Heart left ventricle (tissue), 16 donors: ENCODE data around the gene FOXN3. TPM values are rescaled to one million over a fixed set of nuclear protein-coding genes. Genes with fewer than 3 reads are reported as not detected.

Experiments
- ATAC-seq, 4 donors: fragments of 200-7000 bp; cut with Tn5 transposase; one replicate each; pipeline ENCODE4 v1.9.1; 2020 to 2022; ENCODE audit warnings: moderate library complexity in 4 of 4, mild to moderate bottlenecking in 3 of 4, moderate number of reproducible peaks in 1 of 4
- DNase-seq, 5 donors: peaks; one replicate each; pipeline ENCODE4 v3.0.0-alpha.2; 2020
- H3K27ac ChIP-seq, 12 donors: fragments of 200-600 bp; sonication (generic) in 4 of 12; one replicate each; pipeline versions ENCODE4 v1.5.0 to v1.8.0; 2016 to 2022; ENCODE audit warnings: mild to moderate bottlenecking in 2 of 12
- H3K27me3 ChIP-seq, 9 donors: fragments of 200-600 bp; sonication (generic) in 2 of 9; one replicate each; pipeline versions ENCODE4 v1.5.1 to v1.8.0; 2016 to 2022; ENCODE audit warnings: mild to moderate bottlenecking in 3 of 9
- H3K36me3 ChIP-seq, 9 donors: fragments of 200-600 bp; sonication (generic) in 2 of 9; one replicate each; pipeline versions ENCODE4 v1.5.0 to v1.8.0; 2018 to 2022; ENCODE audit warnings: mild to moderate bottlenecking in 2 of 9
- H3K4me1 ChIP-seq, 12 donors: fragments of 200-600 bp; sonication (generic) in 4 of 12; one replicate each; pipeline versions ENCODE4 v1.5.0 to v1.8.0; 2016 to 2022; ENCODE audit warnings: mild to moderate bottlenecking in 3 of 12
- H3K4me3 ChIP-seq, 12 donors: fragments of 200-600 bp; sonication (generic) in 4 of 12; one replicate each; pipeline versions ENCODE4 v1.5.0 to v1.8.0; 2017 to 2022; ENCODE audit warnings: mild to moderate bottlenecking in 9 of 12, moderate library complexity in 4 of 12
- H3K9me3 ChIP-seq, 12 donors: fragments of 200-600 bp; sonication (generic) in 4 of 12; one replicate each; pipeline versions ENCODE4 v1.5.0 to v1.8.0; 2016 to 2022; ENCODE audit warnings: mild to moderate bottlenecking in 1 of 12
- POLR2A ChIP-seq, 2 donors: fragments of 450-650 bp; IDR thresholded peaks; one replicate each; pipeline ENCODE4 v1.6.1; 2017; ENCODE audit warnings: antibody characterized with exemption in 2 of 2, mild to moderate bottlenecking in 2 of 2, moderate library complexity in 2 of 2
- WGBS, 4 donors: extraction: QIAGEN DNeasy Blood & Tissue Kit in 2 of 4; methylation state at CpG; one replicate each; pipeline versions ENCODE4 v1.1.5 to v1.1.7; 2013 to 2018; 5-methylcytosine and 5-hydroxymethylcytosine counted together
- intact Hi-C, 10 donors: fragments of 100-400 bp; cut with DNase I; formaldehyde crosslinking; loops; one replicate each; pipeline versions ENCODE4 v1.11.1 to v1.14.2; 2022
- polyA plus RNA-seq, 2 donors: library from polyadenylated mRNA; stranded (reverse); fragments of 200-250 nt; gene quantifications; one replicate each; pipeline ENCODE4 v1.2.3, GENCODE V29; 2013
- total RNA-seq, 9 donors: library from RNA; depleted of rRNA in 2 of 9; stranded (reverse); fragments of >200 nt in 2 of 9; fragmentation: NEBNext Ultra II Directional in 3 of 9; extraction: Animal tissue kit (Norgen Biotek cat#: 25700) in 3 of 9; gene quantifications; one replicate each; pipeline versions ENCODE4 v1.1.0 to v1.2.4, GENCODE V29; 2016 to 2023
- TF ChIP-seq, protein P1 (sequence below), 12 donors: fragments of 200-600 bp; sonication (generic) in 4 of 12; IDR thresholded peaks; one replicate each; pipeline versions ENCODE4 v1.5.0 to v1.8.0; 2018 to 2022; ENCODE audit warnings: antibody characterized with exemption in 12 of 12, mild to moderate bottlenecking in 5 of 12
- donor health status: ischemic (EF 13 %, LVEDD 7.1; RV severe dilation, severe dysfunction).
- donor health status: healthy with polysubstance abuse.
- donor health status: DM: no; HTN: yes; CAD: no.
- donor health status: DM: no; HTN: no; CAD: no.
- donor health status: ischemic (EF 25% LVEDD 6.9; RV normal size, moderate dysfunction).
- donor health status: ischemic (EF 25% LVEDD 5.7; RV mildly dilated, moderate dysfunction).
- donor health status: healthy.
- donor health status: DM: yes; HTN: yes; CAD: no.
- donor health status: ischemic (EF 35%, LVEDD 5.7; RV mildly dilated, moderate dysfunction).
- donor health status: nonischemic (EF 11% LVEDD 7.7; RV severe dilation, severe dysfunction).
- donor health status: DM: yes; HTN: yes; CAD: no.
- donor health status: PGD.
- donor health status: ischemic (EF 29% LVEDD 5.4; RV normal size, mild dysfunction).
- donor health status: nonischemic (EF 23%, LVEDD 6.1; RV moderate dilation, normal function).

The FOXN3 gene
- total and polyA plus RNA-seq, 11 donors: 24.4 to 161 (median 111) TPM

DNA sequence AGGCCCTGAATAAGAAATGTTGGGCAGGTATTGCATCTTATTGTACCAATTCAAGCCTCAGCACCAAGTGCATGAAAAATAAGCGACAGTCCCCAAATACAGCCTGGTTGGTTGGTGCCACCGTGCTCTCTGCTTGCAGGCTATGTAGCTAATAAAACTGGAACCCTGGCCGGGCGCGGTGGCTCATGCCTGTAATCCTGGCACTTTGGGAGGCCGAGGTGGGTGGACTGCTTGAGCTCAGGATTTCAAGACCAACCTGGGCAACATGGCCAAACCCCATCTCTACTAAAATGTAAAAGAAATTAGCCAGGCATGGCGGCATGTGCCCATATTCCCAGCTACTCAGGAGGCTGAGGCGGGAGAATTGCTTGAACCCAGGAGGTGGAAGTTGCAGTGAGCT is 25.5 kb downstream of the FOXN3 start:
- Histone ChIP-seq H3K27me3 (no peaks in the 10 kb centered on the region), H3K27ac (peak overlapping the region in 4 of 12 donors; percentile 8 to 60 (median 40)), H3K4me3 (no peak overlapping the region), H3K36me3 (no peaks in the 10 kb centered on the region), H3K9me3 (no peaks in the 10 kb centered on the region), H3K4me1 (peaks cover 0 to 56% (median 32%) of the 10 kb centered on the region in 12 donors)
- TF ChIP-seq, protein P1, sequence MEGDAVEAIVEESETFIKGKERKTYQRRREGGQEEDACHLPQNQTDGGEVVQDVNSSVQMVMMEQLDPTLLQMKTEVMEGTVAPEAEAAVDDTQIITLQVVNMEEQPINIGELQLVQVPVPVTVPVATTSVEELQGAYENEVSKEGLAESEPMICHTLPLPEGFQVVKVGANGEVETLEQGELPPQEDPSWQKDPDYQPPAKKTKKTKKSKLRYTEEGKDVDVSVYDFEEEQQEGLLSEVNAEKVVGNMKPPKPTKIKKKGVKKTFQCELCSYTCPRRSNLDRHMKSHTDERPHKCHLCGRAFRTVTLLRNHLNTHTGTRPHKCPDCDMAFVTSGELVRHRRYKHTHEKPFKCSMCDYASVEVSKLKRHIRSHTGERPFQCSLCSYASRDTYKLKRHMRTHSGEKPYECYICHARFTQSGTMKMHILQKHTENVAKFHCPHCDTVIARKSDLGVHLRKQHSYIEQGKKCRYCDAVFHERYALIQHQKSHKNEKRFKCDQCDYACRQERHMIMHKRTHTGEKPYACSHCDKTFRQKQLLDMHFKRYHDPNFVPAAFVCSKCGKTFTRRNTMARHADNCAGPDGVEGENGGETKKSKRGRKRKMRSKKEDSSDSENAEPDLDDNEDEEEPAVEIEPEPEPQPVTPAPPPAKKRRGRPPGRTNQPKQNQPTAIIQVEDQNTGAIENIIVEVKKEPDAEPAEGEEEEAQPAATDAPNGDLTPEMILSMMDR (IDR thresholded peaks at IDR 0.05): no peak
- no peak for TF ChIP-seq POLR2A (IDR thresholded peaks at IDR 0.05)
- ATAC-seq (no peak), DNase-seq (no peak)
- 79 to 97% (median 94%) methylated on average over 6 to 8 of the region's 8 CpGs for WGBS, 4 donors
- intact Hi-C loops: loop anchor here in 1 of 10 donors (10.0 kb wide), 1 partner anchor 97 kb away; no protein-coding TSS in a partner anchor

DNA sequence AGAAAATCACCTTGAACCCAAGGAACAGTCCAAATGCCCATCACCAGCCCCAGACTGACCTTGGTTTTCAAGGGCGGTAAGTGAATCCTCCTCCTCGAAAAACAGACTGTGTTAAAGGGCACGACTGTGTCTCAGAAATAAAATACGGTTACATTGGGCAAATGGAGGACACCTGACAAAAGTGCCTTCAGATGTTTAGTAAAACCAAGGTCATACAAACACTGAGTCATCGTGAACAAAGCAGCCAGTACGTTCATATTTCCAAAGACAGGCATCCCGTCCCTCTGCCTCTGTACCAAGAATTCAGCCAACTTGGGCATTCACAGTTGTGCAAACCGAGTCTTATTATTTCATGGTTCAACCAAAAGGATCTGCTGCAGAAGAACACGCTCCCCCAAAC is 25.9 kb downstream of the FOXN3 start:
- DNase-seq (no peak), ATAC-seq (no peak)
- no peaks in the 10 kb centered on the region for H3K9me3 ChIP-seq
- intact Hi-C loops: loop anchor here in 1 of 10 donors (10.0 kb wide), 1 partner anchor 96 kb away; no protein-coding TSS in a partner anchor
- no peaks in the 10 kb centered on the region for H3K36me3 ChIP-seq
- TF ChIP-seq POLR2A (IDR thresholded peaks at IDR 0.05): no peak
- TF ChIP-seq, protein P1 (IDR thresholded peaks at IDR 0.05): no peak
- peaks cover 0 to 60% (median 36%) of the 10 kb centered on the region in 12 donors for H3K4me1 ChIP-seq
- WGBS, 4 donors: 70 to 76% (median 73%) methylated on average over 9 of the region's 9 CpGs
- H3K27ac ChIP-seq: peak overlapping the region in 6 of 12 donors; percentile 7 to 60 (median 34)
- no peak overlapping the region for H3K4me3 ChIP-seq
- H3K27me3 ChIP-seq: no peaks in the 10 kb centered on the region

DNA sequence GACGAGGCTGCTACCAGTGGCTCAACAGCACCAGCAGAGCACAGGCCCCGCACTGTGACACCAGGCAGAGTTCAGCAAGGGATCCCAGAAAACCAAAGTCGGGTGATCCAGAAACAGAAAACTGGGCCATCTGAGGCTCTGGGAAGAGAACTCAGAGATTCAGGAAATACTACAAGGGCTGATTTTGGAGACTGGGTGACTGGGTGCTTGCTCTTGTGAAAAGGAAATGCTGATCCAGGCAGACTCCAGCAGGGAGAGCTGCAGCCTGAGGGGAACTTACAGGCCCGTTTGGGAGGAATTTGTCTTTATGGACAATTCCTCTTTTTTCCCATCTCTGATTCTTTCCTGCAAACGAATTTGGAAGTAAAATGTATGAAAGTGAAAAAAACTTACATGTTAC is 28.2 kb downstream of the FOXN3 start:
- H3K4me3 ChIP-seq: no peak overlapping the region
- ATAC-seq: peak in 1 of 4 donors; percentile 28
- H3K36me3 ChIP-seq: no peaks in the 10 kb centered on the region
- TF ChIP-seq POLR2A (IDR thresholded peaks at IDR 0.05): no peak
- TF ChIP-seq, protein P1 (IDR thresholded peaks at IDR 0.05): peak in 6 of 12 donors; percentile 10 to 47 (median 26)
- H3K27me3 ChIP-seq: no peaks in the 10 kb centered on the region
- peak in 1 of 5 donors; percentile 39 for DNase-seq
- 51 to 62% (median 60%) methylated on average over 5 of the region's 5 CpGs for WGBS, 4 donors
- no peaks in the 10 kb centered on the region for H3K9me3 ChIP-seq
- peaks cover 3 to 69% (median 37%) of the 10 kb centered on the region in 12 donors for H3K4me1 ChIP-seq
- intact Hi-C loops: no loop called here
- peak overlapping the region in 1 of 12 donors; percentile 9 for H3K27ac ChIP-seq

GRCh38 chr14:89387922-89388685 is 28.9 kb downstream of the FOXN3 start:
- ATAC-seq (no peak), DNase-seq (no peak)
- TF ChIP-seq, protein P1 (IDR thresholded peaks at IDR 0.05): no peak
- no peak for TF ChIP-seq POLR2A (IDR thresholded peaks at IDR 0.05)
- H3K9me3 ChIP-seq: no peaks in the 10 kb centered on the region
- intact Hi-C loops: no loop called here
- no peaks in the 10 kb centered on the region for H3K27me3 ChIP-seq
- H3K27ac ChIP-seq: peak overlapping the region in 1 of 12 donors; percentile 9
- no peaks in the 10 kb centered on the region for H3K36me3 ChIP-seq
- no peak overlapping the region for H3K4me3 ChIP-seq
- 81 to 86% (median 83%) methylated on average over 14 to 15 of the region's 15 CpGs for WGBS, 4 donors
- H3K4me1 ChIP-seq: peaks cover 3 to 76% (median 36%) of the 10 kb centered on the region in 12 donors
